Omental fat pad (tissue), 4 donors: Measurements from ENCODE around the gene DCBLD2. TPM values are rescaled to one million over a fixed set of nuclear protein-coding genes. Genes with fewer than 3 reads are reported as not detected.

ENCODE experiments used
- ATAC-seq: fragments of 150-250 bp; one replicate; pipeline ENCODE4 v1.9.1; 2016; ENCODE audit warnings: mild to moderate bottlenecking, moderate library complexity; ENCODE audit not compliant: low FRiP score
- DNase-seq: peaks from one replicate; pipeline ENCODE4 v3.0.0-alpha.2; 2019; ENCODE audit warnings: low spot score
- CTCF ChIP-seq, 3 donors: fragments of 450-650 bp; IDR thresholded peaks; one replicate each; pipeline ENCODE4 v1.5.1; 2016 to 2017; ENCODE audit warnings: antibody characterized with exemption in 3 of 3, mild to moderate bottlenecking in 3 of 3, moderate library complexity in 2 of 3
- total RNA-seq, 4 donors: library from RNA; depleted of rRNA; stranded (reverse); fragments of >200 nt; gene quantifications; one replicate each; pipeline ENCODE4 v1.1.0, GENCODE V29; 2016

Gene DCBLD2
- total RNA-seq, 4 donors from 2014 or later: 25.5 to 40.1 (median 33.0) TPM

- DNase-seq (no peak), ATAC-seq (peak; percentile 43)
- TF ChIP-seq CTCF (IDR thresholded peaks at IDR 0.05): no peak
Measured at GRCh38 chr3:98763076-98763475, 138.4 kb downstream of the DCBLD2 start, which contains the start of gene ST3GAL6. Gene ST3GAL6 (plus strand): TSS chr3:98763340. CDS start chr3:98768441, 5,101 bp downstream.

- TF ChIP-seq CTCF (IDR thresholded peaks at IDR 0.05): no peak
- no peak for ATAC-seq
- DNase-seq: no peak
Measured at GRCh38 chr3:98761643-98762229, 139.8 kb downstream of the DCBLD2 start.

- TF ChIP-seq CTCF (IDR thresholded peaks at IDR 0.05): no peak
- DNase-seq (no peak), ATAC-seq (no peak)
Measured at GRCh38 chr3:98759629-98760028, 141.9 kb downstream of the DCBLD2 start.

- ATAC-seq (no peak), DNase-seq (no peak)
- no peak for TF ChIP-seq CTCF (IDR thresholded peaks at IDR 0.05)
Measured at GRCh38 chr3:98755601-98756000, 145.9 kb downstream of the DCBLD2 start.

GRCh38 chr3:98754483-98754882 is 147.0 kb downstream of the DCBLD2 start:
- no peak for DNase-seq
- TF ChIP-seq CTCF (IDR thresholded peaks at IDR 0.05): no peak
- no peak for ATAC-seq

- TF ChIP-seq CTCF (IDR thresholded peaks at IDR 0.05): no peak
- DNase-seq (no peak), ATAC-seq (no peak)
Measured at GRCh38 chr3:98750276-98750919, 151.1 kb downstream of the DCBLD2 start.

- no peak for ATAC-seq
- no peak for TF ChIP-seq CTCF (IDR thresholded peaks at IDR 0.05)
- no peak for DNase-seq
Measured at GRCh38 chr3:98746882-98747281, 154.6 kb downstream of the DCBLD2 start.
